GM08714 (cell line): ENCODE results near the gene DLGAP4.
A peak's percentile ranks its signal among the peaks of the same experiment; 100 is the strongest.
"Not testable (repeated sequence)": the region's sequence is repeated elsewhere in the genome, so short reads cannot be mapped to it uniquely, and the experiment has no call there.

Experiments used
- H3K4me3 ChIP-seq: fragments of 200-500 bp; sonication (Bioruptor generic); 2 replicates; pipeline ENCODE4 v1.5.1; 2014; ENCODE audit warnings: mild to moderate bottlenecking, low read length, inconsistent platforms
- ZNF274 ChIP-seq: IDR thresholded peaks from 2 replicates; pipeline ENCODE4 v1.6.1; 2012; ENCODE audit warnings: mild to moderate bottlenecking, low read depth, low read length

The DLGAP4 gene

DNA sequence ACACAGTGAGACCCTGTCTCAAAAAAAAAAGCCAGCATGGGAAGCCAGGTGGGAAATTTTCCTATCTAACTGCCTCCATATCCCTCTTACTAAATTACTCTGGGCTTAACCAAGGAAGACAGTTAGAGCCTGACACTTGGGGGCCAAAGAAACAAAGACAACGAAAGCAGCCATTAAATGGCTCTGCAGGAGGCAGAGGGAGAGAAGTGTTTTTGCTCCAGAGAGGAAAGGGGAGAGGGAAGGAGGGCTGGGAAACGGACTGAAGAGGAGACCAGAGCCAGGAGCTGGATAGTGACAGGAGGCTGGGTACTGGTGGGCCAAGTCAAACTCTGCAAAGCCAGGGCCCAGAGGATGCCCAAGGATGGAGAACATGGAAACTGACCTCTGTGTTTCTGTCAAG lies 256.6 kb downstream of the DLGAP4 start:
- no peak overlapping the region for H3K4me3 ChIP-seq
- no peak for TF ChIP-seq ZNF274

DNA sequence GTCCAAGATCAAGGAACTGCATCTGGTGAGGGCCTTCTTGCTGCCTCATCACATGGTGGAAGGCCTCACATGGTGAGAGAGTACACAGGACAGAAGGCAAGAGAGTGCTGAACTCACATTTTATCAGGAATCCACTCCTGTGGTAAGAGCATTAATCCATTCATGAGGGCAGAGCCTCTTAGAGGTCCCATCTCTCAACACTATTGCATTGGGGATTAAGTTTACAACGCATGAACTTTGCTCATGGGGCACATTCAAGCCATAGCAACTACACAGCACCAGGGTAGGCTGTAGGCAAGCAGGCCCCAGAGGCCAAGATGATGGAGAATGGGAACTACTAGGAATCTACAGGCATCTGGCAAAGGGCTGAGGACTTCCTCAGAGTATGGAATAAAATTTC lies 257.2 kb downstream of the DLGAP4 start:
- TF ChIP-seq ZNF274 = no peak
- H3K4me3 ChIP-seq = no peak overlapping the region

DNA sequence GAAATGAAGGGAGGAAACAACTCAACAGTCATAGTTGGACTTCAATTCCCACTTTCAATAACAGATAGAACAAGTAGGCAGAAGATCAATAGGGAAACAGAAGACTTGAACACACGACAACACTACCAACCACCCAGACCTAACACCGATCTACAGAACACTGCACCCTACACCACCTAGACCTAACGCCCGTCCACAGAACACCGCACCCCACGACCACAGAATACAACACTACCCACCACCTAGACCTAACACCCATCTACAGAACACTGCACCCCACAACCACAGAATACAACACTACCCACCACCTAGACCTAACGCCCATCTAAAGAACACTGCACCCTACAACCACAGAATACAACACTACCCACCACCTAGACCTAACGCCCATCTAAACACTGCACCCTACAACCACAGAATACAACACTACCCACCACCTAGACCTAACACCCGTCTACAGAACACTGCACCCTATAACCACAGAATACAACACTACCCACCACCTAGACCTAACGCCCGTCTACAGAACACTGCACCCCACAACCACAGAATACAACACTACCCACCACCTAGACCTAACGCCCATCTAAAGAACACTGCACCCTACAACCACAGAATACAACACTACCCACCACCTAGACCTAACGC lies 258.1 kb downstream of the DLGAP4 start:
- H3K4me3 ChIP-seq = not testable (repeated sequence)

DNA sequence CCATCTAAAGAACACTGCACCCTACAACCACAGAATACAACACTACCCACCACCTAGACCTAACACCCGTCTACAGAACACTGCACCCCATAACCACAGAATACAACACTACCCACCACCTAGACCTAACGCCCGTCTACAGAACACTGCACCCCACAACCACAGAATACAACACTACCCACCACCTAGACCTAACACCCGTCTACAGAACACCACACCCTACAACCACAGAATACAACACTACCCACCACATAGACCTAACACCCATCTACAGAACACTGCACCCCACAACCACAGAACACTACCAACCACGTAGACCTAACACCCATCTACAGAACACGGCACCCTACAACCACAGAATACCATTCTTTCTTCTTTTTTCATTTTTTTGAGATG lies 258.6 kb downstream of the DLGAP4 start:
- not testable (repeated sequence) for H3K4me3 ChIP-seq

DNA sequence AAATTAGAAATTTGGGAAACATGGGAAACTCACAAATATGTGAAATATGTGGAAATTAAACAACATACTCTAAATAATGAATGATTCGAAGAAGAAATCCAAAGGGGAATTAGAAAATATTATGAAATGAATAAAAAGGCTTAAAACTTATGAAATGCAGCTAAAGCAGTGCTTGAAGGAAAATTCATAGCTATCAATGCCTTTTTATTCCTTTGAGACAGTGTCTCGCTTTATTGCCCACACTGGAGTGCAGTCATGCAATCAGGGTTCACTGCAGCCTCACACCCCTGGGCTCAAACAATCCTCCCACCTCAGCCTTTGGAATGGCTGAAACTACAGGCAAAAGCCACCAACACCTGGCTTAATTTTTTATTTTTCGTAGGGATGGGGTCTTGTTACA lies 259.4 kb downstream of the DLGAP4 start:
- H3K4me3 ChIP-seq = no peak overlapping the region
- TF ChIP-seq ZNF274 = no peak

DNA sequence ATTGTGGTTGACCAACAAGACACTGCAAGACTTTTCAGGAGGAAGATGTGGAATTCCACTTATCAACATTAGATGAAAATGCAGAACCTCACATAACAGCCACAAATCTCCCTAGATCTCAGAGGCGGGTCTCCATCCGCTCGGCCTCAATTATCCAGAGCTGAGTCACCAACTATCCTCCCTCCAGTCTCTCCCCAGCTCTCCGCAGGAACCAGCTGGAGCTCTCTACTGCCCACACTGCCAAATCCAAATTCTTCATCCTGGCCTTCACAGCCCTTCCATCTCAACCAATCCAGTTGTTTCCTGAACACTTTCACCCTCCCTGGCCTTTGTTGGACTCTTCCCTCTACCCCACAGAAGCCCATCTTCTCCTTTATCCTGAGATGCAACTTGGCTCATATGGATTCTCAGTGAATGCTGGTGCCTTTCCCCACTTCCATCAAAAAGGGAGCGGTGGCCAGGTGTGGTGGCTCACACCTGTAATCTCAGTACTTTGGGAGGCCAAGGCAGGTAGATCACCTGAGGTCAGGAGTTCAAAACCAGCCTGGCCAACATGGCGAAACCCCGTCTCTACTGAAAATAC lies 263.8 kb downstream of the DLGAP4 start:
- TF ChIP-seq ZNF274 = no peak
- no peak overlapping the region for H3K4me3 ChIP-seq

DNA sequence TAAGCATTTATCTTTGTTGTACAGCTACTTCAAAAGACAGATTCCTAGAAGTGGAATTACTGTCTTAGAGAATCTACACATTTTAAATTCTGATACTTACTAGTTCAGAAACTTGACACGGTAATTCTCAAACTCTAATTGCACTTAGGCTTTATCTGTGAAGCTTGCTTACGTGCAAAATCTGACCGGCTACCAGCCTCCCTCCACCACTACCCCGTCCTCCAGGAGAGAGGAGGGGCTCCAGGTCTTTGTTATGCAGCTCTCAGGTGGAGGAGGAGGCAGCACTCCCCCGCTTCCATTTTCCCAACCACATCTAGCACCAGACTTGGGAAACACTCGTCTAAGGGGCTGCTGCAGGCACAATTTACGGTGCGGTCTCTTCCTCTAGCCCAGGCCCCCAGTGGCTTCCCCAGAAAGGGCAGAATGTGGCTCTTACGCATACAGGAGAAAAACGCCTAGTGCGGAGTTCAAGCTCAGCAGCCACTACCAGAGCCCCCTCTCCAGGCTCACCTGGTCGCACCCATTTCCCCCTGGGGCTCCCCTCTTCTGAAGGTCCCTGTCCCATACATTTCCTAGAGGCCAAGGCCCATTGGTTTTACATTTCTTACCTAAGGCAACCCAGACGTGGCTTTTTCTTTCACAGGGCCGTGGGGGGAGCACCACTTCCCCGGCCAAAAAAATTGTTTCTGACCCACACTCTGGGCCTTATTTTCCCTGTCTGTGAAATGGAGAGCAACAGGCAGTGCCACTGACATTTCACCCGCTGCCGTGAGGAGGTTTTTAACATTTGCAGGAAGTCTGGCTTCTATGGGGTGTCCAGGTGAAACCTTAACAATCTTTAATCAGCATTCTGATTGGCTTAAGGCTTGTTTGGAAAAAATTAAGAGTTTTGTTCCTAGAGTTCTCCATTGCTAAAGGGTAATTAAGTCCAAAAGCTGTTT lies 265.7 kb downstream of the DLGAP4 start:
- peak overlapping the region; percentile 78; the same call in 1 of the 2 replicates for H3K4me3 ChIP-seq

DNA sequence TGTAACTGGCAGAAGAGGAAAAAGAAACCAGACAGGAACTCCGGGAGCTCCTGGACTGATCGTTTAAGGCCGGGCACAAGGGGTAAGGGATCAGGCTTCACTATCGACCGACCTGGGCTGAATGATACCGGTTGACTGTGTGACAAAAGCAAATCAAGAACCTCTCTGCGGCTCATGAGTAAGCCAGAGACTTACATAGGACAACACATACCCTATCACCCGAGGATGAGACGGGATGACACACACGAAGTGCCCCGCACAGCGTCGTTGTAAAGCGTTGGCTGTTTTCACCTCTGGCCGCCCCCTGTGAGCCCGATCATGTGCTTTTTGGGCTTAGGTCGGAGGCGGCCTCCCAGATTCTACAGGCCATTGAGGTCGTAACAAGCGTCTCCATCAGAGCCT lies 266.6 kb downstream of the DLGAP4 start:
- TF ChIP-seq ZNF274 = no peak

More for the DNA sequence above, 265.7 kb downstream of the DLGAP4 start:
- no peak for TF ChIP-seq ZNF274

DNA sequence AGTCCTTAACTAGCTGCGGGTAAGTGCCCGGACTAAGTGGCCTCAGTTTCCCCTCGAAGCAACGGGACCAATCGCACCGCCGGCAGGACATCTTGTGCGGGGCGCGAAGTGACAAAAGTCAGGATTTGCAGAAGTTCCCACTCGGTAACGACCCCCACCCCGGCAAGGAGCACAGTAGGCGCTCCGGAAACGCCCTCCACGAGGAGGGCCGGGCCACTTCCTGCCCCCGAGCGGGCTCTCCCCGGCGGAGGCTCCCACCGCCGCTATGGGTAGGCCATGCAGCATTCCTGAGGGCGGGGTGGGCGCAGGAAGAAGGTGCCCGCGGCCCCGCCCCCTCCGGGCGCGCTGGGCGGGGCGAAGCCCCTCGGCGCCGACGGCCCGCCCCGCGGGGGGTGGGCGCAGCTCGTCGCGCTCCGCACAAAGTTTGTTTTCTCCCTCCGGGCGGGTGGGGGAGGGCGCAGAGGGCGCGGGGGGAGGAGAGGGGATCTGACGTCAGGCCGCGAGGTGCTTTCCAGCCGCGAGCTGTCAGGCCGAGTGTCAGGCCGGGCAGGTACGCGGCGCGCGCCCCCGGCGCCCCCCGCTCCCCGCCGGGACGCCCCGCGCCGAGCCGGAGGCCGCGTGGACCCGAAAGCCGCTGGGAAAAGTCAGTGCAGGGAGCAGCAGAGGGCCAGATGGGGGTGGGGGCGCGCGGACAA lies 267.1 kb downstream of the DLGAP4 start, which contains the start of gene TGIF2:
TGIF2 (plus strand) TSS at position 495 of the 695 bp plus-strand sequence. CDS start 5,178 bp downstream, outside the sequence.
- no peak for TF ChIP-seq ZNF274
- H3K4me3 ChIP-seq = peak within 1 kb of the TSS; percentile 93

More for the DNA sequence above, 266.6 kb downstream of the DLGAP4 start:
- H3K4me3 ChIP-seq = peak overlapping the region; percentile 78

DNA sequence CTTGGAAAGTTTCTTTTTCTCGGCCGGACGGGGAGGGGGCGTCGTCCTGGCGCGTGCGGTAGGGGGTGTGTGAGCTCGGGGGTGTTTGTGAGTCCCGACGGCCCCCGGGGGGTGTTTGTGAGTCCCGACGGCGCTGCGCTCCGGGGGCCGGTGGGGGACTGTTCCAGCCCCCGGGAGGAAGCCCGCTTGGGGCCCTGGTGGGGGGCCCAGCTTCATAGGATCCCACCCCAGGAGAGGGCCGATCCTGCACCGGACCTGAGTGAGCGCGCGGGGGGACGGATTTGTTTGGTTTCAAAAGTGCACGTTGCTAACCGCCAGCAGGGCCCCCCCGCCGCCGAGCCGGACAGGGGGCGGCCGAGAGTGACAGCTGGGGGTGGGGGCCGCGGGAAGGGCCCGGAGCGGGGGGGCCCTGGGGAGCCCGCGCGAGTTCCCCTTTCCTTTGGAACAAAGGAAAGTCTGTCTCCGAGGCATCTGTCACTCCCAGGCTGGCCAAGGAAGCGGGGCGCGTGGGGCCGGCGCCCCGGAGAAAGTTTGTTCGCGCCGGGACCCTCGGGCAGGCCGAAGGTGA lies 267.7 kb downstream of the DLGAP4 start:
- no peak for TF ChIP-seq ZNF274

DNA sequence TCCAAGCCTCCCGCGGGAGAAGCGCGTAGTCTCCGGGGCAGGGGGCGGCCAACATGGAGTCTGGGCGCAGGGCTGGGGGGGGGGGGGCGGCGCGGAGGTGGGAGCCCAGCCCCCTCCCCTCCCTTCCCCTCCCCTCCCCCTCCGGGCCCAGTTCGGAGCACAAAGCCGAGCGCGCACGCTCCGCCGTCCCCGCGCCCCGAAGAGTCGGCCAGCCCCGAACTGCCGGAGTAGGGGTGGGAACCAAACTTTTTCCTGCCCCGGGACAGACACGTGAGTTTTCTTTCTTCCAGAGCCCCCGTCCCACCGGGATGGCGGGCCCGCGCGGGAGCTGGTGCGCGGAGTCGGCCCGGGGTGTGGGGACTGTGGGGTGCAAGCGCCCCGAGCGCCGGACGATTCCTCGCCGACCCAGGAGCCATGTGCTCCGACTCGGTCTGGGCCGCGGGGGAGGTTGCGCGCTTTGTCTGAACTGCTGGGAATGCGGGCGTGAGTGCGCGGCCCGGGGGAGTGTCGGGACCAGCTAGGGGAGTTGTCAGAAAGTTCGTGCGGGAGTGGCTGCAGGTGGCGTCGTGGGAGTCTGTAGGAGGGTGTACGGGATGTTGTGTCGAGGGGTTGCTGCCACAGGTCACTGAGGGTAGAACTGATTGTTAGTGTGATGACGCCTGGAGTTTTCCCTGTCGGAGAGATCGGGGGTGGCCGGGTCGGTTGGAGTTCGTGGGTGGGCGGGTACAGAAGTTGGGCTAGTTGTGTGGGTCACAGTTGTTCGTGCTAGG lies 268.4 kb downstream of the DLGAP4 start:
- no peak for TF ChIP-seq ZNF274
- peak overlapping the region; percentile 93 for H3K4me3 ChIP-seq

More for the DNA sequence above, 267.7 kb downstream of the DLGAP4 start:
- H3K4me3 ChIP-seq = peak overlapping the region; percentile 93

DNA sequence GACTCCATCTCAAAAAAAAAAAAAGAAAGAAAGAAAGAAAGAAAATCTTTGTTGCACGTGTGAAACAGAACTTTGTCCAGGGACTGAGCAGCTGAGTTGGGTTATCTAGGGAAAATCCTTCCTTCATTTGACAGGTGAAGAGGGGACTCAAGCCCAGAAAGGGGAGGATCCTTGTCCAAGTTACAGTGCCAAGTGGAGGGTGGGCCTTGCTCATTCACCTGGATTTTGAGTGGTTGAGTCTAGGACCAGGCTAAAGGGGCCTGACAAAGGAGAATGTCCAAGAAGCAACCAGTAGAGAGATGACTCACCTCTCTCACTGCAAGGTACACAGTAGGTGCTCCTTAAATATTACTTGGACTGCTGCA lies 269.9 kb downstream of the DLGAP4 start:
- H3K4me3 ChIP-seq = no peak overlapping the region; the same call in 1 of the 2 replicates
- TF ChIP-seq ZNF274 = no peak
